Measurements from ENCODE around the gene SCIN.

SCIN gene

GRCh38 chr7:12567015-12567414 is 3.5 kb upstream of the SCIN start:
- DNase-seq (ENCODE audit: low spot score) = no peak

GRCh38 chr7:12569673-12570072 is 847 bp upstream of the SCIN start:
- no peak for DNase-seq (ENCODE audit: low spot score)

- no peak for DNase-seq (ENCODE audit: low spot score)
Measured at GRCh38 chr7:12570168-12570533, 369 bp upstream of the SCIN start.

GRCh38 chr7:12571691-12572090 is 1.2 kb downstream of the SCIN start:
- DNase-seq (ENCODE audit: low spot score) = no peak

GRCh38 chr7:12572941-12573575 is 2.5 kb downstream of the SCIN start:
- DNase-seq (ENCODE audit: low spot score) = no peak

GRCh38 chr7:12573885-12574284 is 3.4 kb downstream of the SCIN start:
- no peak for DNase-seq (ENCODE audit: low spot score)

GRCh38 chr7:12578930-12579640 is 8.6 kb downstream of the SCIN start:
- DNase-seq (ENCODE audit: low spot score) = no peak

GRCh38 chr7:12581897-12582296 is 11.4 kb downstream of the SCIN start:
- no peak for DNase-seq (ENCODE audit: low spot score)

GRCh38 chr7:12582362-12582761 is 11.8 kb downstream of the SCIN start:
- no peak for DNase-seq (ENCODE audit: low spot score)

- DNase-seq (ENCODE audit: low spot score) = no peak
Measured at GRCh38 chr7:12583176-12583575, 12.7 kb downstream of the SCIN start.

- DNase-seq (ENCODE audit: low spot score) = no peak
Measured at GRCh38 chr7:12583922-12584321, 13.4 kb downstream of the SCIN start.

- DNase-seq (ENCODE audit: low spot score) = no peak
Measured at GRCh38 chr7:12584930-12585329, 14.4 kb downstream of the SCIN start.

GRCh38 chr7:12586271-12586670 is 15.8 kb downstream of the SCIN start:
- DNase-seq (ENCODE audit: low spot score) = no peak

- no peak for DNase-seq (ENCODE audit: low spot score)
Measured at GRCh38 chr7:12588259-12588904, 17.9 kb downstream of the SCIN start.

- no peak for DNase-seq (ENCODE audit: low spot score)
Measured at GRCh38 chr7:12590559-12590958, 20.0 kb downstream of the SCIN start.

GRCh38 chr7:12594122-12594897 is 23.8 kb downstream of the SCIN start:
- DNase-seq (ENCODE audit: low spot score) = no peak

GRCh38 chr7:12595148-12595547 is 24.6 kb downstream of the SCIN start:
- no peak for DNase-seq (ENCODE audit: low spot score)

- no peak for DNase-seq (ENCODE audit: low spot score)
Measured at GRCh38 chr7:12596225-12596790, 25.8 kb downstream of the SCIN start.

GRCh38 chr7:12601302-12601869 is 30.9 kb downstream of the SCIN start:
- no peak for DNase-seq (ENCODE audit: low spot score)

GRCh38 chr7:12607134-12607533 is 36.6 kb downstream of the SCIN start:
- no peak for DNase-seq (ENCODE audit: low spot score)

GRCh38 chr7:12609561-12609960 is 39.0 kb downstream of the SCIN start:
- no peak for DNase-seq (ENCODE audit: low spot score)

- no peak for DNase-seq (ENCODE audit: low spot score)
Measured at GRCh38 chr7:12610899-12611298, 40.4 kb downstream of the SCIN start.
